A673 (cell line): Measurements from ENCODE around the gene MED12L. TPM values are rescaled to one million over a fixed set of nuclear protein-coding genes. Genes with fewer than 3 reads are reported as not detected.

Experiments
- BruUV-seq: library from RNA; stranded (reverse); fragments of 400-500 nt; replicated peaks from 2 replicates; lab custom pipeline; 2021; lab: Mats Ljungman, UMichigan
- CTCF ChIA-PET: fragments of 300-600 bp; sonication (Branson Sonifier 250); formaldehyde crosslinking; loops from one replicate; lab custom pipeline; 2022; ENCODE audit warnings: antibody characterized with exemption; lab: Charles Lee
- POLR2A ChIA-PET: fragments of 300-600 bp; sonication (Branson Sonifier 250); formaldehyde crosslinking; loops from one replicate; lab custom pipeline; 2022; ENCODE audit warnings: antibody characterized with exemption; ENCODE audit not compliant: low non-redundant PET; lab: Charles Lee
- DNase-seq: peaks from one replicate; pipeline ENCODE4 v3.0.0-alpha.2; 2015; ENCODE audit warnings: low spot score
- H3K27ac ChIP-seq: fragments of 200-600 bp; sonication (generic); 2 replicates; pipeline ENCODE4 v1.5.1; 2016; ENCODE audit warnings: mixed run types, low read depth, mild to moderate bottlenecking, mixed read lengths, antibody characterized with exemption, low read length; ENCODE audit not compliant: poor library complexity, severe bottlenecking
- H3K27me3 ChIP-seq: fragments of 200-600 bp; sonication (generic); replicated peaks from 2 replicates; pipeline ENCODE4 v1.6.1; 2017; ENCODE audit warnings: mixed run types, low read depth, mild to moderate bottlenecking, mixed read lengths, antibody characterized with exemption, low read length; ENCODE audit not compliant: insufficient read depth, poor library complexity
- H3K36me3 ChIP-seq: fragments of 200-600 bp; sonication (generic); 2 replicates; pipeline ENCODE4 v1.6.1; 2016; ENCODE audit warnings: mixed run types, mild to moderate bottlenecking, mixed read lengths, antibody characterized with exemption, low read length; ENCODE audit not compliant: insufficient read depth, poor library complexity, severe bottlenecking
- H3K4me1 ChIP-seq: fragments of 200-600 bp; sonication (generic); 2 replicates; pipeline ENCODE4 v1.6.1; 2017; ENCODE audit warnings: mixed run types, mild to moderate bottlenecking, mixed read lengths, antibody characterized with exemption, low read length; ENCODE audit not compliant: insufficient read depth, poor library complexity, severe bottlenecking
- H3K4me3 ChIP-seq: fragments of 200-600 bp; sonication (generic); 2 replicates; pipeline ENCODE4 v1.5.1; 2016; ENCODE audit warnings: low read depth, mixed run types, mild to moderate bottlenecking, mixed read lengths, low read length; ENCODE audit not compliant: poor library complexity, severe bottlenecking
- H3K9me3 ChIP-seq: fragments of 200-600 bp; sonication (generic); 2 replicates; pipeline ENCODE4 v1.6.1; 2016; ENCODE audit warnings: mixed run types, low read depth, mild to moderate bottlenecking, mixed read lengths, antibody characterized with exemption, low read length; ENCODE audit not compliant: poor library complexity, severe bottlenecking
- CTCF ChIP-seq: fragments of 300-800, 200-600 bp; sonication (generic); conservative IDR thresholded peaks from 2 replicates; pipeline ENCODE4 v1.5.1; 2017; ENCODE audit warnings: low read depth, mild to moderate bottlenecking, antibody characterized with exemption, low read length, moderate library complexity, mixed read lengths
- EZH2 ChIP-seq: fragments of 200-600 bp; sonication (generic); IDR thresholded peaks from 2 replicates; pipeline ENCODE4 v1.6.1; 2017; ENCODE audit warnings: borderline replicate concordance, low read depth, mild to moderate bottlenecking, mixed read lengths, antibody characterized with exemption, low read length; ENCODE audit not compliant: poor library complexity, severe bottlenecking
- intact Hi-C: fragments of 100-400 bp; cut with micrococcal nuclease; formaldehyde crosslinking; loops from one replicate; pipeline ENCODE4 v1.10.0; 2022; ENCODE audit not compliant: unreplicated experiment
- total RNA-seq: library from RNA; stranded (reverse); gene quantifications from 2 replicates; pipeline ENCODE4 v1.2.3, GENCODE V29; 2021

MED12L gene
- total RNA-seq, 1 experiment from 2014 or later, result 0.71 TPM

- TF ChIP-seq EZH2, result no peak
- peak; percentile 73 for TF ChIP-seq CTCF
- Histone ChIP-seq H3K27ac (no peak overlapping the region), H3K4me1 (no peaks in the 10 kb centered on the region), H3K4me3 (no peak overlapping the region), H3K36me3 (no peaks in the 10 kb centered on the region), H3K27me3 (no peaks in the 10 kb centered on the region), H3K9me3 (no peaks in the 10 kb centered on the region)
- BruUV-seq, result no TSS peak
- ChIA-PET CTCF (interaction anchor here (0.5 to 1.3 kb wide), 2 partner anchors 11 to 1315 kb away, joined by 6 read pairs; no protein-coding TSS in a partner anchor), POLR2A (interaction anchor here (0.6 kb wide), 1 partner anchor 1555 kb away, joined by 3 read pairs; no protein-coding TSS in a partner anchor)
- peak; percentile 78 for DNase-seq
- intact Hi-C loops, result no loop called here
Observed at GRCh38 chr3:151156618-151157216, 71.3 kb downstream of the MED12L start.

GRCh38 chr3:151159806-151160205, 74.3 kb downstream of the MED12L start:
- POLR2A ChIA-PET, result no interaction called here
- no peak for TF ChIP-seq CTCF
- no peak for TF ChIP-seq EZH2
- no peak for DNase-seq
- Histone ChIP-seq H3K36me3 (no peaks in the 10 kb centered on the region), H3K27me3 (no peaks in the 10 kb centered on the region), H3K9me3 (no peaks in the 10 kb centered on the region), H3K4me3 (no peak overlapping the region), H3K4me1 (no peaks in the 10 kb centered on the region), H3K27ac (no peak overlapping the region)
- CTCF ChIA-PET, result no interaction called here
- intact Hi-C loops, result no loop called here
- BruUV-seq, result no TSS peak

GRCh38 chr3:151165226-151165625, 79.8 kb downstream of the MED12L start:
- no peaks in the 10 kb centered on the region for H3K9me3 ChIP-seq
- no peak overlapping the region for H3K4me3 ChIP-seq
- intact Hi-C loops, result loop anchor here (5.0 kb wide), 1 partner anchor 672 kb away; no protein-coding TSS in a partner anchor
- no peaks in the 10 kb centered on the region for H3K36me3 ChIP-seq
- no peaks in the 10 kb centered on the region for H3K4me1 ChIP-seq
- POLR2A ChIA-PET, result no interaction called here
- CTCF ChIA-PET, result no interaction called here
- no peak overlapping the region for H3K27ac ChIP-seq
- TF ChIP-seq CTCF (no peak), EZH2 (no peak)
- no peak for DNase-seq
- H3K27me3 ChIP-seq, result no peaks in the 10 kb centered on the region
- BruUV-seq, result no TSS peak
